ENCODE results near the gene VPS37B.

The VPS37B gene

GRCh38 chr12:122830517-122831214 is 65.3 kb downstream of the VPS37B start:
- intact Hi-C loops (cut with micrococcal nuclease) = no loop called here
- H3K36me3 Mint-ChIP-seq (ENCODE audit: low read depth) = no peaks in the 10 kb centered on the region
- no peak overlapping the region for H3K4me3 Mint-ChIP-seq
- H3K4me1 Mint-ChIP-seq (ENCODE audit: low read depth) = peaks cover 13% of the 10 kb centered on the region
- no peaks in the 10 kb centered on the region for H3K9me3 Mint-ChIP-seq
- H3K27ac Mint-ChIP-seq = no peak overlapping the region
- peaks cover 35% of the 10 kb centered on the region for H3K27me3 Mint-ChIP-seq

- H3K9me3 Mint-ChIP-seq = no peaks in the 10 kb centered on the region
Measured at GRCh38 chr12:122827258-122827657, 68.7 kb downstream of the VPS37B start.

GRCh38 chr12:122825773-122826724 is 69.9 kb downstream of the VPS37B start:
- no peaks in the 10 kb centered on the region for H3K4me1 Mint-ChIP-seq (ENCODE audit: low read depth)

More at GRCh38 chr12:122827258-122827657, 68.7 kb downstream of the VPS37B start:
- H3K27ac Mint-ChIP-seq = no peak overlapping the region
- peaks cover 13% of the 10 kb centered on the region for H3K27me3 Mint-ChIP-seq
- H3K4me1 Mint-ChIP-seq (ENCODE audit: low read depth) = no peaks in the 10 kb centered on the region
- H3K36me3 Mint-ChIP-seq (ENCODE audit: low read depth) = no peaks in the 10 kb centered on the region
- no peak overlapping the region for H3K4me3 Mint-ChIP-seq
- intact Hi-C loops (cut with micrococcal nuclease) = no loop called here

GRCh38 chr12:122823429-122823828 is 72.5 kb downstream of the VPS37B start:
- peaks cover 3% of the 10 kb centered on the region for H3K27me3 Mint-ChIP-seq
- no peak overlapping the region for H3K27ac Mint-ChIP-seq
- H3K4me3 Mint-ChIP-seq = no peak overlapping the region
- H3K36me3 Mint-ChIP-seq (ENCODE audit: low read depth) = no peaks in the 10 kb centered on the region
- no peaks in the 10 kb centered on the region for H3K9me3 Mint-ChIP-seq
- H3K4me1 Mint-ChIP-seq (ENCODE audit: low read depth) = peaks cover 6% of the 10 kb centered on the region
- intact Hi-C loops (cut with micrococcal nuclease) = no loop called here

More at GRCh38 chr12:122825773-122826724, 69.9 kb downstream of the VPS37B start:
- Mint-ChIP-seq H3K27ac (no peak overlapping the region), H3K4me3 (no peak overlapping the region), H3K9me3 (no peaks in the 10 kb centered on the region), H3K27me3 (peaks cover 9% of the 10 kb centered on the region), H3K36me3 (ENCODE audit: low read depth) (no peaks in the 10 kb centered on the region)
- intact Hi-C loops (cut with micrococcal nuclease) = no loop called here

- no peaks in the 10 kb centered on the region for H3K9me3 Mint-ChIP-seq
- intact Hi-C loops (cut with micrococcal nuclease) = no loop called here
- peaks cover 3% of the 10 kb centered on the region for H3K27me3 Mint-ChIP-seq
- H3K4me3 Mint-ChIP-seq = no peak overlapping the region
- H3K36me3 Mint-ChIP-seq (ENCODE audit: low read depth) = no peaks in the 10 kb centered on the region
- H3K27ac Mint-ChIP-seq = no peak overlapping the region
- peaks cover 6% of the 10 kb centered on the region for H3K4me1 Mint-ChIP-seq (ENCODE audit: low read depth)
Measured at GRCh38 chr12:122820838-122821271, 75.1 kb downstream of the VPS37B start.

GRCh38 chr12:122820138-122820537 is 75.8 kb downstream of the VPS37B start:
- no peak overlapping the region for H3K27ac Mint-ChIP-seq
- H3K36me3 Mint-ChIP-seq (ENCODE audit: low read depth) = no peaks in the 10 kb centered on the region
- peaks cover 3% of the 10 kb centered on the region for H3K27me3 Mint-ChIP-seq
- H3K4me1 Mint-ChIP-seq (ENCODE audit: low read depth) = peaks cover 6% of the 10 kb centered on the region
- H3K9me3 Mint-ChIP-seq = no peaks in the 10 kb centered on the region
- intact Hi-C loops (cut with micrococcal nuclease) = no loop called here
- H3K4me3 Mint-ChIP-seq = no peak overlapping the region

- Mint-ChIP-seq H3K9me3 (no peaks in the 10 kb centered on the region), H3K27ac (no peak overlapping the region), H3K36me3 (ENCODE audit: low read depth) (no peaks in the 10 kb centered on the region), H3K4me1 (ENCODE audit: low read depth) (peaks cover 6% of the 10 kb centered on the region), H3K27me3 (peaks cover 3% of the 10 kb centered on the region), H3K4me3 (no peak overlapping the region)
- intact Hi-C loops (cut with micrococcal nuclease) = no loop called here
Measured at GRCh38 chr12:122819209-122819785, 76.6 kb downstream of the VPS37B start.
